B cell (primary cell): ENCODE data around the gene HOOK2. TPM values are rescaled to one million over a fixed set of nuclear protein-coding genes. Genes with fewer than 3 reads are reported as not detected.

ENCODE experiments used
- ATAC-seq: fragments of 200-7000 bp; cut with Tn5 transposase; one replicate; pipeline ENCODE4 v1.10.0; 2021; ENCODE audit warnings: low read depth, mild to moderate bottlenecking, moderate number of reproducible peaks, moderate library complexity
- CTCF ChIA-PET: fragments of 350-600 bp; sonication (Branson Sonifier 250); formaldehyde crosslinking; loops from one replicate; lab custom pipeline; 2021; ENCODE audit warnings: antibody characterized with exemption, inconsistent platforms; lab: Charles Lee
- POLR2A ChIA-PET: fragments of 350-600 bp; sonication (Branson Sonifier 250); formaldehyde crosslinking; loops from one replicate; lab custom pipeline; 2021; ENCODE audit warnings: antibody characterized with exemption; lab: Charles Lee
- DNase-seq: peaks from one replicate; pipeline ENCODE4 v3.0.0; 2013
- H2AFZ ChIP-seq: 2 replicates; pipeline ENCODE4 v1.6.1; 2012; ENCODE audit warnings: mild to moderate bottlenecking, low read depth, low read length; ENCODE audit not compliant: insufficient read depth, poor library complexity, severe bottlenecking
- H3K27ac ChIP-seq, 2 donors: 1 replicate in 1 of 2; 2 replicates in 1 of 2; pipeline ENCODE4 v1.5.1; 2012 to 2013; ENCODE audit warnings: low read length in 2 of 2, mild to moderate bottlenecking in 2 of 2, moderate library complexity in 1 of 2
- H3K27me3 ChIP-seq, 4 experiments: fragments of 200-600 bp in 1 of 4; sonication (generic) in 1 of 4; replicated peaks in 1 of 4; 1 replicate in 2 of 4; 2 replicates in 2 of 4; pipeline versions ENCODE4 v1.6.1 to v1.7.0; 2013 to 2016; ENCODE audit warnings: low read length in 3 of 4, mild to moderate bottlenecking in 2 of 4, mixed read lengths in 1 of 4, moderate library complexity in 1 of 4; ENCODE audit not compliant: insufficient read depth in 4 of 4, control insufficient read depth in 3 of 4; ENCODE audit errors: control extremely low read depth in 1 of 4
- H3K36me3 ChIP-seq, 2 experiments: replicated peaks in 1 of 2; 1 replicate in 1 of 2; 2 replicates in 1 of 2; pipeline versions ENCODE4 v1.6.1 to v1.7.1; 2013; ENCODE audit warnings: low read length in 1 of 2; ENCODE audit not compliant: insufficient read depth in 2 of 2, control insufficient read depth in 1 of 2; ENCODE audit errors: control extremely low read depth in 1 of 2, extremely low read depth in 1 of 2
- H3K4me1 ChIP-seq, 2 donors: fragments of 200-600 bp in 1 of 2; sonication (generic) in 1 of 2; 1 replicate in 1 of 2; 2 replicates in 1 of 2; pipeline versions ENCODE4 v1.5.1 to v1.6.1; 2013 to 2017; ENCODE audit warnings: low read length in 2 of 2; ENCODE audit not compliant: control insufficient read depth in 2 of 2, insufficient read depth in 2 of 2
- H3K4me2 ChIP-seq: replicated peaks from 2 replicates; pipeline ENCODE3; 2012; ENCODE audit warnings: mild to moderate bottlenecking, low read depth, low read length; ENCODE audit not compliant: poor library complexity, severe bottlenecking
- H3K4me3 ChIP-seq, 5 experiments: fragments of 200-600 bp in 1 of 5; sonication (generic) in 1 of 5; 1 replicate in 3 of 5; 2 replicates in 2 of 5; pipeline versions ENCODE4 v1.5.1 to v1.7.0; 2011 to 2016; ENCODE audit warnings: low read length in 4 of 5, mild to moderate bottlenecking in 4 of 5, low read depth in 2 of 5, control low read depth in 1 of 5, moderate library complexity in 1 of 5; ENCODE audit not compliant: insufficient read depth in 1 of 5; ENCODE audit errors: control extremely low read depth in 1 of 5, extremely low read depth in 1 of 5
- H3K79me2 ChIP-seq: fragments of 200-600 bp; sonication (generic); one replicate; pipeline ENCODE4 v1.6.0; 2016; ENCODE audit warnings: low read length; ENCODE audit not compliant: control insufficient read depth, insufficient read depth
- H3K9ac ChIP-seq: fragments of 200-600 bp; sonication (generic); 2 replicates; pipeline ENCODE4 v1.6.1; 2017; ENCODE audit warnings: mild to moderate bottlenecking, low read length, moderate library complexity
- H3K9me3 ChIP-seq, 3 donors: one replicate each; pipeline versions ENCODE4 v1.6.1 to v1.7.1; 2013; ENCODE audit warnings: low read length in 2 of 3; ENCODE audit not compliant: control insufficient read depth in 2 of 3, insufficient read depth in 1 of 3; ENCODE audit errors: control extremely low read depth in 1 of 3
- H4K20me1 ChIP-seq: 2 replicates; pipeline ENCODE4 v1.6.0; 2012; ENCODE audit warnings: mild to moderate bottlenecking, low read length; ENCODE audit not compliant: insufficient read depth, control insufficient read depth, poor library complexity, severe bottlenecking
- H3K27ac Mint-ChIP-seq: one replicate; pipeline ENCODE4 v1.8.0; 2021; ENCODE audit warnings: mixed read lengths
- H3K27me3 Mint-ChIP-seq: one replicate; pipeline ENCODE4 v1.8.0; 2021; ENCODE audit warnings: mixed read lengths
- H3K4me1 Mint-ChIP-seq: one replicate; pipeline ENCODE4 v1.8.0; 2021; ENCODE audit warnings: mixed read lengths
- H3K4me3 Mint-ChIP-seq: one replicate; pipeline ENCODE4 v1.8.0; 2021; ENCODE audit warnings: mixed read lengths
- H3K9me3 Mint-ChIP-seq: one replicate; pipeline ENCODE4 v1.8.0; 2022; ENCODE audit warnings: mixed read lengths; ENCODE audit not compliant: insufficient read depth
- EZH2 ChIP-seq: IDR thresholded peaks from 2 replicates; pipeline ENCODE4 v1.6.1; 2012; ENCODE audit warnings: borderline replicate concordance, low read depth, mild to moderate bottlenecking, moderate library complexity, low read length; ENCODE audit not compliant: insufficient read depth, poor library complexity, severe bottlenecking
- WGBS: methylation state at CpG from one replicate; pipeline ENCODE4 v1.1.5; 2013; ENCODE audit warnings: missing lambda C conversion rate; ENCODE audit not compliant: insufficient coverage; 5-methylcytosine and 5-hydroxymethylcytosine counted together
- intact Hi-C: fragments of 100-400 bp; cut with micrococcal nuclease; formaldehyde crosslinking; loops from one replicate; pipeline ENCODE4 v1.10.0; 2022
- polyA plus RNA-seq: library from polyadenylated mRNA; depleted of rRNA; stranded (reverse); fragments of >200 nt; gene quantifications from 2 replicates; pipeline ENCODE4 v1.2.3, GENCODE V29; 2012
- total RNA-seq, 2 donors: library from RNA; stranded (reverse); fragments of 120-200 nt in 1 of 2; gene quantifications; 1 replicate in 1 of 2; 2 replicates in 1 of 2; pipeline versions ENCODE4 v1.2.3 to v1.2.4, GENCODE V29; 2013 to 2022
- TF ChIP-seq, protein P1 (sequence below): fragments of 200-600 bp; IDR thresholded peaks from one replicate; pipeline ENCODE4 v1.8.0; 2022; ENCODE audit warnings: antibody characterized with exemption, mild to moderate bottlenecking

Gene HOOK2
- total and polyA plus RNA-seq, 2 donors (not counting 1 experiment from before 2014, with no cell fraction given) = 30.3 to 33.4 TPM

- ATAC-seq (no peak), DNase-seq (no peak)
- Mint-ChIP-seq H3K4me3 (no peak overlapping the region), H3K9me3 (no peaks in the 10 kb centered on the region), H3K27me3 (peaks cover 3% of the 10 kb centered on the region), H3K4me1 (peaks cover 34% of the 10 kb centered on the region), H3K27ac (no peak overlapping the region)
- H4K20me1 ChIP-seq = no peaks in the 10 kb centered on the region
- no peaks in the 10 kb centered on the region for H3K27me3 ChIP-seq
- peaks cover 25 to 37% of the 10 kb centered on the region in 2 donors for H3K4me1 ChIP-seq
- H3K9me3 ChIP-seq = peaks cover 0 to 4% (median 0%) of the 10 kb centered on the region in 3 donors
- ChIA-PET CTCF (interaction anchor here (1.0 to 17.9 kb wide), 2 partner anchors 33 to 87 kb away, joined by 3 to 1147 read pairs; partner anchors contain the start of gene HOOK2), POLR2A (interaction anchor here (0.6 kb wide), 1 partner anchor 15 kb away, joined by 3 read pairs; no protein-coding TSS in a partner anchor)
- H3K9ac ChIP-seq = no peak overlapping the region
- H3K36me3 ChIP-seq = peaks cover 0 to 3% of the 10 kb centered on the region in 2 experiments
- H3K79me2 ChIP-seq = peaks cover 15% of the 10 kb centered on the region
- H3K4me3 ChIP-seq = no peak overlapping the region
- intact Hi-C loops = no loop called here
- no peak for TF ChIP-seq EZH2
- TF ChIP-seq, protein P1, sequence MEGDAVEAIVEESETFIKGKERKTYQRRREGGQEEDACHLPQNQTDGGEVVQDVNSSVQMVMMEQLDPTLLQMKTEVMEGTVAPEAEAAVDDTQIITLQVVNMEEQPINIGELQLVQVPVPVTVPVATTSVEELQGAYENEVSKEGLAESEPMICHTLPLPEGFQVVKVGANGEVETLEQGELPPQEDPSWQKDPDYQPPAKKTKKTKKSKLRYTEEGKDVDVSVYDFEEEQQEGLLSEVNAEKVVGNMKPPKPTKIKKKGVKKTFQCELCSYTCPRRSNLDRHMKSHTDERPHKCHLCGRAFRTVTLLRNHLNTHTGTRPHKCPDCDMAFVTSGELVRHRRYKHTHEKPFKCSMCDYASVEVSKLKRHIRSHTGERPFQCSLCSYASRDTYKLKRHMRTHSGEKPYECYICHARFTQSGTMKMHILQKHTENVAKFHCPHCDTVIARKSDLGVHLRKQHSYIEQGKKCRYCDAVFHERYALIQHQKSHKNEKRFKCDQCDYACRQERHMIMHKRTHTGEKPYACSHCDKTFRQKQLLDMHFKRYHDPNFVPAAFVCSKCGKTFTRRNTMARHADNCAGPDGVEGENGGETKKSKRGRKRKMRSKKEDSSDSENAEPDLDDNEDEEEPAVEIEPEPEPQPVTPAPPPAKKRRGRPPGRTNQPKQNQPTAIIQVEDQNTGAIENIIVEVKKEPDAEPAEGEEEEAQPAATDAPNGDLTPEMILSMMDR = no peak
- no peak overlapping the region for H2AFZ ChIP-seq
- no peak overlapping the region for H3K27ac ChIP-seq
- no peak overlapping the region for H3K4me2 ChIP-seq
- WGBS = 96% methylated on average over 25 of the region's 26 CpGs
These were observed 28.7 kb upstream of the HOOK2 start for GRCh38 chr19:12804051-12804450.
